ENCODE results near the gene GADD45GIP1. TPM values are rescaled to one million over a fixed set of nuclear protein-coding genes. Genes with fewer than 3 reads are reported as not detected.

The GADD45GIP1 gene
- total RNA-seq, 1 donor from 2014 or later: 20.8 TPM

DNA sequence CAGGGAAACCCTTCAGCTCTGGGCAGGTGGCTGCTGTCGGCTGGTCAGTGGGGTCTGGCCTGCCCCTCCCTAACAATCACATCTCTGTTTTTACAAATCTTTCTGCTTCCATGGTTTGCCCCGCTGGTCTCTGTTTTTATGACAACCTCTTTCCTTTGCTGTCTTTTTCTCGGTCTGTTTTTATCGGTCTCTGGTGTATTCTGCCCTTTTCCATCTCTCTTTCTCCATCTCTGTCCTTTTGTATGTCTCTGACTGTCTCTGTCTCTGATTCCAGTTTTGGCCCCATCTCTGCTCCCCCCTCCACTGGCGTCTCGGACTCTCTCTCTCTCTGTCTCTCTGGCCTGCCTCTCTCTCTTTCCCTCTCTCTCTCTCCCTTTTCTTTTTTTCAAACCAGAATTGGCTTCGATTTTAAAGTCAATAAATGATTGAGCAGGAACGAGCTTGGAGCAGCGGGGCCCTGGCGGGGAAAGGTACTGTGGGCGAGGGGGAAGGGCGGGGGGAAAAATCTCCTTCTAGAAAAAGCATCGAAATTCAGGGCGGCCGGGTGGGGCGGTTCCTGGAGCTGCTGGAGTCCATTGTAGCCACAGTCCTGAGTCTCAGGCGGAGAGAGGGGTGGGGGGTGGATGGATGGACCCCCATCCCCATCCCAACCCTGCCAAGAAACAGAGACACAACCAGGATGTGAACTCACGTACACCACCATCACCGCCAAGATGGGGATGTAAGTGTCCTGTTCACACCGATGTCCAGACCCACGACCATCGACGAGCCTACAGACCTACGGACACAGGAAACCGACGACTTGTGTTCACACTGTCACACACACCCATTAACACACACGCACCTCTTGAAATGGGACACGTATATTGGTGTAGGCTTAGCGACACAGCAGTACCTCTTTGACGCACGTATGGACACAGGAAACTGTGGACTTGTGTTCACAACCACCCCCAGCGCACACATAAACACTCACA is 41.2 kb upstream of the GADD45GIP1 start:
- no peak overlapping the region for H3K4me3 Mint-ChIP-seq (ENCODE audit: unreplicated experiment)

DNA sequence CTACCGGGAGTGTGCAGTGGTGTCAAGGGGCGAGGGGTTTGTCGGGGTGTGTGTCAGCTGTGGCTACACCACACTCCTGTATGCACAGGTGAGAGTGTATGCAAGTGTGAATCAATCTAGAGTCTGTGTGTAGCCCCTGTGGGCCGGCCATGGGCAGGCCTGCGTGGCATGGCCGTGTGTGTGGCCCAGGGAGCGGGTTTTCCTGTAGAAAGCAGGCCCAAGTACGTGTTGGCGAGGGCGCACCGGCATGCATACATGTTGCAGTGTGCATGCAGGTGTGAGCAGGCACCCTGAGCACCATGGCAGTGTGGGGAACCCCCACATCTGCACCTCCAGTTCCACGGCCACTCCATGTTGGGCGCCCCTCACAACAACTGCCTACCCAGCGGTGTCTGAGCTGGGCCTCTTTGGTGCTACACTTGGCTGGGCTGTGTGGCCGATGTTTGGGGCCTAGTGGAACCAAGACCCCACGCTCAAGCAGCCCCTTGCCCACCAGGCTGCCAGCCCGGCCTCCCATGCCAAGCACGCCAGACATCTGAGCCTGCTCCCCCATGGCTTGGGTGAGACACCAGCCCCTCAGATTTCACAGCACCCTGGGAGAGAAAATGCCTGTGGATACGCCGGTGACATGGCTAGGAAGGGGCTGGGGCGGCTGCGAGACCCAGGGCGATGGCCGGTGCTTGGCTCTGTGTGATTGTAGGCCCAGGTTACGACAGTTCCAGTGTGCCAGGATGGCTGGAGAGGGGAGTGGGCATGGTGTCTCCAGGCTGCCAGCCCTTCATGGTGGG is 40.4 kb upstream of the GADD45GIP1 start:
- H3K9me3 Mint-ChIP-seq (ENCODE audit: unreplicated experiment): no peaks in the 10 kb centered on the region
- peaks cover 9% of the 10 kb centered on the region for H3K36me3 Mint-ChIP-seq (ENCODE audit: low read depth, unreplicated experiment)
- peak overlapping the region; percentile 73 for H3K4me3 Mint-ChIP-seq (ENCODE audit: unreplicated experiment)
- H3K4me1 Mint-ChIP-seq (ENCODE audit: unreplicated experiment): peaks cover 6% of the 10 kb centered on the region
- peaks cover 46% of the 10 kb centered on the region for H3K27me3 Mint-ChIP-seq (ENCODE audit: unreplicated experiment)
- H3K27ac Mint-ChIP-seq (ENCODE audit: unreplicated experiment): no peak overlapping the region
- no peak for DNase-seq (ENCODE audit: low spot score)
- TF ChIP-seq, protein P1, sequence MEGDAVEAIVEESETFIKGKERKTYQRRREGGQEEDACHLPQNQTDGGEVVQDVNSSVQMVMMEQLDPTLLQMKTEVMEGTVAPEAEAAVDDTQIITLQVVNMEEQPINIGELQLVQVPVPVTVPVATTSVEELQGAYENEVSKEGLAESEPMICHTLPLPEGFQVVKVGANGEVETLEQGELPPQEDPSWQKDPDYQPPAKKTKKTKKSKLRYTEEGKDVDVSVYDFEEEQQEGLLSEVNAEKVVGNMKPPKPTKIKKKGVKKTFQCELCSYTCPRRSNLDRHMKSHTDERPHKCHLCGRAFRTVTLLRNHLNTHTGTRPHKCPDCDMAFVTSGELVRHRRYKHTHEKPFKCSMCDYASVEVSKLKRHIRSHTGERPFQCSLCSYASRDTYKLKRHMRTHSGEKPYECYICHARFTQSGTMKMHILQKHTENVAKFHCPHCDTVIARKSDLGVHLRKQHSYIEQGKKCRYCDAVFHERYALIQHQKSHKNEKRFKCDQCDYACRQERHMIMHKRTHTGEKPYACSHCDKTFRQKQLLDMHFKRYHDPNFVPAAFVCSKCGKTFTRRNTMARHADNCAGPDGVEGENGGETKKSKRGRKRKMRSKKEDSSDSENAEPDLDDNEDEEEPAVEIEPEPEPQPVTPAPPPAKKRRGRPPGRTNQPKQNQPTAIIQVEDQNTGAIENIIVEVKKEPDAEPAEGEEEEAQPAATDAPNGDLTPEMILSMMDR (IDR thresholded peaks at IDR 0.05; ENCODE audit: unreplicated experiment): no peak

More for the DNA sequence above, 41.2 kb upstream of the GADD45GIP1 start:
- TF ChIP-seq, protein P1 (IDR thresholded peaks at IDR 0.05; ENCODE audit: unreplicated experiment): no peak
- Mint-ChIP-seq H3K4me1 (ENCODE audit: unreplicated experiment) (peaks cover 6% of the 10 kb centered on the region), H3K27ac (ENCODE audit: unreplicated experiment) (peak overlapping the region; percentile 55), H3K27me3 (ENCODE audit: unreplicated experiment) (peaks cover 52% of the 10 kb centered on the region), H3K9me3 (ENCODE audit: unreplicated experiment) (no peaks in the 10 kb centered on the region), H3K36me3 (ENCODE audit: low read depth, unreplicated experiment) (peaks cover 9% of the 10 kb centered on the region)
- no peak for DNase-seq (ENCODE audit: low spot score)

DNA sequence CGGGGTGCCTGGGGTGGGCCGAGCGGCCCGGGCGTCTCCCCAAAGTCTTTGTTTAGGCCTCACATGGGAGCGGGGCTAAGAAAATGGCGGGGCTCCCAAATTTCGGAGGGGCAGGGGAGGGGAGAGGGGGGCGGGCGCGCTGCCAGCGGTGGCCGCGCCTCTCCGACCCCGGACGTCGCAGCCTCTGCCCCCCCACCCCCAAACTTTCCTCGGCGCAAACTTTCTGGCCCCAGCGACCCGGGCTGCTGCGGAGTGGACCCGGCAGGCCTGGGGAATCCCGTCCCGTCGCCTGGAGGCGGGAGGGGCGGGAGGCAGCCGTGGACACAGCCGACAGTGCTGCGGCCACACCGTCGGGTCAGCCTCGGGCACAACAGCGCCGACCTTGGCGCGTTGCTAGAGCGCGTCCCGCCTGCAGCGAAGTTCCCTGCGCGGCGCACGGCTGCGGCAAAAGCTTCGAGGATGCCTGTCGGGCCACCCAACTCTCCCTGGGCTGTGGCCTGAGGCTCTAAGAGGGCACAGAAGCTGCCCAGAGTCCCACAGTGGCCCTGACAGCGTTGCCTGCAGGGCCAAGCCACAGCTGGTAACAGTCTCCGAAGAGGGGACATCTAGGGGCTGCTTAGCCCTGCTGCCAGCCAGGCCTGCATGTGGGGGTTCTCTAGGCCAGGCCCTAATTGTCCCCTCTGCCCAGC is 39.5 kb upstream of the GADD45GIP1 start:
- peaks cover 6% of the 10 kb centered on the region for H3K4me1 Mint-ChIP-seq (ENCODE audit: unreplicated experiment)

DNA sequence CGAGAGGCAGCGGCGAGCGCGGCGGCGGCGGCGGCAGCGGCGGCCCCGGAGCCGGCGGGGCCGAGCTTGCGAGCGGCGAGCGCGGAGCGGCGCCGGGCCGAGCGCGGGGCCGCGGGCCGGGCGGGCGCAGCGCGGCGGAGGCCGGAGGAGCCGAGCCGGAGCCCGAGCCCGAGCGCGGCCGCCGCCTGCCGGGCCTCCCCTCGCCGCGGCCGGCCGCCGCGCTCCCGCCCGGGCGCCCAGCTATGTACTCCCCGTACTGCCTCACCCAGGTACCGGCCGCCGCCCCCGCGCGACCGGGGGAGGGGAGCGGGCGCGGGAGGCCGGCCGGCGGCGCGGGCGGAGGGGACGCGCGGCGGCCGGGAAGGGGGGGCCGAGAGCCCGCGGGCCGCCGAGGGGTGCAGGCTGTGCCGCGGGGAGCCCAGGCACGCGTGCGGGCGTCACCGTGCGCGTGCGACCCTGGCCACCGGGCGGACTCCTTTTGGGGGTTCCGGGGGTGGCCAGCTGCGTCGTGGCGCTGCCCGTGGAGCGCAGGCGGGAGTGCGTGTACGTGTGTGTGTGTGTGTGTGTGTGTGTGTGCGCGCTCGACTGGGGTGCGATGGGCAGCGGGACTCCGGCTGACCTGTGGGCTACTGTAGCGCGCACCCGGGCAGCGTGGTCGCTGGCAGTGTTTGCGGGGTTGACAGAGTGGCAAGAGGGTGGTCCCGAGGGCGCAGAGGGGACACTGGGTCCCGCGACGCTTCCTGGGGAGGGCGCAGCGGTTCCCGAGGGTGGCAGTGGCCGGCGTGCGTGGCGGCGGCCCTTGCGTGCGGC is 38.8 kb upstream of the GADD45GIP1 start:
- Mint-ChIP-seq H3K9me3 (ENCODE audit: unreplicated experiment) (no peaks in the 10 kb centered on the region), H3K27ac (ENCODE audit: unreplicated experiment) (no peak overlapping the region), H3K4me1 (ENCODE audit: unreplicated experiment) (peaks cover 6% of the 10 kb centered on the region), H3K36me3 (ENCODE audit: low read depth, unreplicated experiment) (peaks cover 4% of the 10 kb centered on the region), H3K27me3 (ENCODE audit: unreplicated experiment) (peaks cover 43% of the 10 kb centered on the region), H3K4me3 (ENCODE audit: unreplicated experiment) (no peak overlapping the region)
- TF ChIP-seq, protein P1 (IDR thresholded peaks at IDR 0.05; ENCODE audit: unreplicated experiment): no peak
- DNase-seq (ENCODE audit: low spot score): no peak

More for the DNA sequence above, 39.5 kb upstream of the GADD45GIP1 start:
- DNase-seq (ENCODE audit: low spot score): no peak
- H3K27me3 Mint-ChIP-seq (ENCODE audit: unreplicated experiment): peaks cover 46% of the 10 kb centered on the region
- no peak overlapping the region for H3K27ac Mint-ChIP-seq (ENCODE audit: unreplicated experiment)
- TF ChIP-seq, protein P1 (IDR thresholded peaks at IDR 0.05; ENCODE audit: unreplicated experiment): no peak
- no peaks in the 10 kb centered on the region for H3K9me3 Mint-ChIP-seq (ENCODE audit: unreplicated experiment)
- H3K36me3 Mint-ChIP-seq (ENCODE audit: low read depth, unreplicated experiment): peaks cover 9% of the 10 kb centered on the region
- H3K4me3 Mint-ChIP-seq (ENCODE audit: unreplicated experiment): no peak overlapping the region
